Osteoblast (primary cell): ENCODE results near the gene IGSF5. TPM values are rescaled to one million over a fixed set of nuclear protein-coding genes. Genes with fewer than 3 reads are reported as not detected.

Source experiments
- DNase-seq: peaks from one replicate; pipeline ENCODE4 v3.0.0; 2011; ENCODE audit warnings: low spot score, mixed read lengths; ENCODE audit not compliant: insufficient read length; ENCODE audit errors: missing footprints
- H2AFZ ChIP-seq: 2 replicates; pipeline ENCODE4 v1.6.0; 2011; ENCODE audit warnings: mild to moderate bottlenecking, low read length
- H3K27ac ChIP-seq: 2 replicates; pipeline ENCODE4 v1.5.1; 2011; ENCODE audit warnings: mild to moderate bottlenecking, low read depth, low read length, moderate library complexity
- H3K27me3 ChIP-seq: 2 replicates; pipeline ENCODE4 v1.6.0; 2012; ENCODE audit warnings: mild to moderate bottlenecking, control low read depth, inconsistent platforms, low read length, moderate library complexity; ENCODE audit not compliant: insufficient read depth
- H3K36me3 ChIP-seq: 2 replicates; pipeline ENCODE4 v1.5.1; 2011; ENCODE audit warnings: mild to moderate bottlenecking, low read length, control low read depth, moderate library complexity; ENCODE audit not compliant: insufficient read depth
- H3K4me1 ChIP-seq: 2 replicates; pipeline ENCODE4 v1.5.1; 2011; ENCODE audit warnings: mild to moderate bottlenecking, low read length, control low read depth, moderate library complexity; ENCODE audit not compliant: insufficient read depth
- H3K4me2 ChIP-seq: 2 replicates; pipeline ENCODE4 v1.6.0; 2011; ENCODE audit warnings: mild to moderate bottlenecking, low read length; ENCODE audit not compliant: insufficient read depth
- H3K4me3 ChIP-seq: fragments of 200-600 bp; sonication (generic); 3 replicates; pipeline ENCODE4 v1.5.1; 2012; ENCODE audit warnings: mild to moderate bottlenecking, low read length, inconsistent platforms; ENCODE audit not compliant: insufficient read depth
- H3K79me2 ChIP-seq: 2 replicates; pipeline ENCODE4 v1.6.0; 2012; ENCODE audit warnings: mild to moderate bottlenecking, low read length, control low read depth, inconsistent platforms; ENCODE audit not compliant: insufficient read depth
- H3K9me3 ChIP-seq: 2 replicates; pipeline ENCODE4 v1.5.1; 2011; ENCODE audit warnings: low read depth, low read length, control low read depth
- H4K20me1 ChIP-seq: 2 replicates; pipeline ENCODE4 v1.6.0; 2012; ENCODE audit warnings: mild to moderate bottlenecking, low read length, control low read depth; ENCODE audit not compliant: insufficient read depth
- total RNA-seq: library from RNA; depleted of rRNA; stranded (reverse); fragments of >200 nt; gene quantifications from 2 replicates; pipeline ENCODE4 v1.2.3, GENCODE V29; 2012
- TF ChIP-seq, protein P1 (sequence below): IDR thresholded peaks from 2 replicates; pipeline ENCODE4 v1.5.1; 2011; ENCODE audit warnings: mild to moderate bottlenecking, low read depth, low read length, moderate library complexity; ENCODE audit errors: extremely low read depth

Gene IGSF5
- total RNA-seq, 1 donor: not detected

DNA sequence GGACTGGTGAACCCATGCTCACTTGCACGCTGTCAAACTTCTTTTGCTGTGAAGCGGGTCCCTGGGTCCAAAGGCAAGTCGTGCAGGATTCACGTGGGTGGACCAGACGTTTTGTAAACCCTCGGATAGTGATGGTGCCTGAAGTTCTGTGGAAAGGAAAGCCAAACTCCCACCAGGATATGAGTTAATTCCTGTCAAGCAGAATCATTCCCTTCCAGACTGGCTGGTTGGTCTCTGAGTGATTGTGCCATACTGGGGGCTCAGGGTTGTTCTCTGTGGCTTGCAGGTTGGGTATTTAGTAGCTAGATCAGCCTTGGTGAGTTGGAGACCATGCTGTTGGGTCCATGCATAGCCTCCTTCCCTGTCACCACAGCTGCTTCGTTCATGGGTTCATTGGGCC is 32.7 kb upstream of the IGSF5 start:
- Histone ChIP-seq H3K36me3 (no peaks in the 10 kb centered on the region), H3K9me3 (no peaks in the 10 kb centered on the region), H4K20me1 (no peaks in the 10 kb centered on the region), H3K4me2 (no peak overlapping the region), H3K27ac (no peak overlapping the region), H2AFZ (no peak overlapping the region), H3K27me3 (peaks cover 3% of the 10 kb centered on the region), H3K4me1 (no peaks in the 10 kb centered on the region), H3K79me2 (no peaks in the 10 kb centered on the region), H3K4me3 (no peak overlapping the region)
- no peak for DNase-seq
- TF ChIP-seq, protein P1, sequence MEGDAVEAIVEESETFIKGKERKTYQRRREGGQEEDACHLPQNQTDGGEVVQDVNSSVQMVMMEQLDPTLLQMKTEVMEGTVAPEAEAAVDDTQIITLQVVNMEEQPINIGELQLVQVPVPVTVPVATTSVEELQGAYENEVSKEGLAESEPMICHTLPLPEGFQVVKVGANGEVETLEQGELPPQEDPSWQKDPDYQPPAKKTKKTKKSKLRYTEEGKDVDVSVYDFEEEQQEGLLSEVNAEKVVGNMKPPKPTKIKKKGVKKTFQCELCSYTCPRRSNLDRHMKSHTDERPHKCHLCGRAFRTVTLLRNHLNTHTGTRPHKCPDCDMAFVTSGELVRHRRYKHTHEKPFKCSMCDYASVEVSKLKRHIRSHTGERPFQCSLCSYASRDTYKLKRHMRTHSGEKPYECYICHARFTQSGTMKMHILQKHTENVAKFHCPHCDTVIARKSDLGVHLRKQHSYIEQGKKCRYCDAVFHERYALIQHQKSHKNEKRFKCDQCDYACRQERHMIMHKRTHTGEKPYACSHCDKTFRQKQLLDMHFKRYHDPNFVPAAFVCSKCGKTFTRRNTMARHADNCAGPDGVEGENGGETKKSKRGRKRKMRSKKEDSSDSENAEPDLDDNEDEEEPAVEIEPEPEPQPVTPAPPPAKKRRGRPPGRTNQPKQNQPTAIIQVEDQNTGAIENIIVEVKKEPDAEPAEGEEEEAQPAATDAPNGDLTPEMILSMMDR: no peak

DNA sequence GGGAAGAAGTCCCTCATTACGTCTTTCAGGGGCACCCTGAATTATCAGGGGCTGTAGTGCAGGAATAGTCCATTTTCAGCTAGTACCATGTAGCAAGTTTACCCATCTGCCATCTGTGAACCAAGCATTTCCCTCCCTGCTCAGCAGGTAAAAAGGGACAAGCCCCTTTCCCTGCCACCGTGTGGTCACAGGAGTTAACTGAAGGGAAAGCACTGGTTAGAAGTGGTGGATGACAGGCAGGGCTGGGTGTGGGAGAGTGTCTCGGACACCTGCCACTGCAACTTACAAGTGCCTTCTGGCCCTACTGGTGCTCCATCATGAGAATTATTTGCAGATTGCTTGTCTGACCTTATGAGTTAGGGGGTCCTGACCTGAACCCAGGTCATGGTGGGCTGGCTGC is 32.0 kb upstream of the IGSF5 start:
- no peak overlapping the region for H3K4me3 ChIP-seq
- H3K4me1 ChIP-seq: no peaks in the 10 kb centered on the region
- H3K79me2 ChIP-seq: no peaks in the 10 kb centered on the region
- TF ChIP-seq, protein P1: no peak
- peaks cover 3% of the 10 kb centered on the region for H3K27me3 ChIP-seq
- DNase-seq: no peak
- H4K20me1 ChIP-seq: no peaks in the 10 kb centered on the region
- no peaks in the 10 kb centered on the region for H3K36me3 ChIP-seq
- no peak overlapping the region for H3K27ac ChIP-seq
- no peak overlapping the region for H2AFZ ChIP-seq
- no peaks in the 10 kb centered on the region for H3K9me3 ChIP-seq
- no peak overlapping the region for H3K4me2 ChIP-seq

DNA sequence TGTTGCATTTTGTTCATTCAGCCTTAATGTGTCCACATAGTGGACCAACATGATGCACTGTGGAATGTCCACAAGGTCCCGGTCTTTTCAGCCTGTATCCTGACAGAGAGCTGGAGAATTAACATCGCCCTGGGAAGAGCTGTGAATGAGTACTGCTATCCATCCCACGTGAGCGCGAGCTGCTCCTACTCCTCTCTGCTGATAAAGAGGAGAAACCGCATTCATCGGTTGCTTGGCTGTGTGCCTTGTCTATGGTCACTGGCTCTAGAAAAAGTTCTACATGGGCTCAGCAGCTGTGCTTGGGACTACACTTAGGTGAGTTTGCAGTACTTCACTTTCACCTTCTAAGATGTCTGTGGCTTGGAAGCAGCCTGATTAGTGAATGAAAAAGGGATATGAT is 31.1 kb upstream of the IGSF5 start:
- H2AFZ ChIP-seq: no peak overlapping the region
- peaks cover 3% of the 10 kb centered on the region for H3K27me3 ChIP-seq
- H4K20me1 ChIP-seq: no peaks in the 10 kb centered on the region
- H3K4me3 ChIP-seq: no peak overlapping the region
- H3K4me2 ChIP-seq: no peak overlapping the region
- DNase-seq: no peak
- TF ChIP-seq, protein P1: no peak
- no peaks in the 10 kb centered on the region for H3K9me3 ChIP-seq
- no peaks in the 10 kb centered on the region for H3K79me2 ChIP-seq
- H3K36me3 ChIP-seq: no peaks in the 10 kb centered on the region
- no peak overlapping the region for H3K27ac ChIP-seq
- H3K4me1 ChIP-seq: no peaks in the 10 kb centered on the region

DNA sequence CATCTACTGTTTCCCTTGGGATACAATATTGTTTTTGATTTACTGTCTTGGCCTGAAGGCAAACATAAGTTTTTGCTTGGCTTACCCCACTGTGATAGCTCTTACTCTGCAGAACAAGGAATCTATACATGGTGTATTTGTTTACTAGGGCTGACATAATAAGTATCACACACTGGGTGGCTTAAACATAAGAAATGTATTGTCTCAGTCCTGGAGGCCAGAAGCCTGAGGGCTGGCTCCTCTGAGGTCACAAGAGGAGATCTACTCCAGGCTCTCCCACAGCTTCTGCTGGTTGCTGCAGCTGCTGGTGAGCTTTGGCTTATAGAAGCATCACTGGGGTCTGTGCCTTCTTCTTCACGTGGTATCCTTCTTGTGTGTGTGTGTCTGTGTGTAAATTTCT is 30.7 kb upstream of the IGSF5 start:
- Histone ChIP-seq H3K27me3 (peaks cover 3% of the 10 kb centered on the region), H3K27ac (no peak overlapping the region), H3K36me3 (no peaks in the 10 kb centered on the region), H3K79me2 (no peaks in the 10 kb centered on the region), H2AFZ (no peak overlapping the region), H3K9me3 (no peaks in the 10 kb centered on the region), H4K20me1 (no peaks in the 10 kb centered on the region), H3K4me2 (no peak overlapping the region), H3K4me1 (no peaks in the 10 kb centered on the region), H3K4me3 (no peak overlapping the region)
- DNase-seq: no peak
- TF ChIP-seq, protein P1: no peak
